Esophagus squamous epithelium (tissue), 4 donors: ENCODE results near the gene CAND2.
"Not testable (repeated sequence)": the region's sequence is repeated elsewhere in the genome, so short reads cannot be mapped to it uniquely, and the experiment has no call there.

ENCODE experiments used
- POLR2A ChIP-seq, 4 donors: fragments of 450-650 bp; IDR thresholded peaks; one replicate each; pipeline ENCODE4 v1.6.1; 2017; ENCODE audit warnings: antibody characterized with exemption in 4 of 4, mild to moderate bottlenecking in 4 of 4, moderate library complexity in 3 of 4
- TF ChIP-seq, protein P1 (sequence below), 6 experiments: fragments of 450-650 bp in 4 of 6; fragments of 200-600 bp in 2 of 6; sonication (generic) in 2 of 6; IDR thresholded peaks; one replicate each; pipeline ENCODE4 v1.5.1; 2016 to 2019; ENCODE audit warnings: antibody characterized with exemption in 6 of 6, mild to moderate bottlenecking in 4 of 6, moderate library complexity in 4 of 6

DNA sequence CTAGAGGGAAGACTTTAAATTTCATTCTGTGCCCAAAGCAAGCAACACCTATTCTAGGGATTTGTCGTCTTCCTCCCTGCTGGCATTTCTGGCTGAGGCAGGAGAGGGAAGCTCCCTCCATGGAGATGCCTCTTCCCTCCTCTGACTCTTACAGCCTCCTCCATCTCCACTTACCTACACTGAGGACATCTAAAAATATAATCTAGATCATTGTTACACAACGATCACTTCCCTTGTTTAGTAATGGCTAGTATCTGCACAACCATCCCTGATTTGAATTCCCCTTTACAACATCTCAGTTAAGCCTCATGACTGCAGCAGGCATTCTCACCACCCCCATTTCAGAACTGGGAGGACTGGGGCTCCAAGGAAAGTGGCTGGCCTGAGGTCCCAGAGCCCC is 57.4 kb downstream of the CAND2 start:
- TF ChIP-seq, protein P1, sequence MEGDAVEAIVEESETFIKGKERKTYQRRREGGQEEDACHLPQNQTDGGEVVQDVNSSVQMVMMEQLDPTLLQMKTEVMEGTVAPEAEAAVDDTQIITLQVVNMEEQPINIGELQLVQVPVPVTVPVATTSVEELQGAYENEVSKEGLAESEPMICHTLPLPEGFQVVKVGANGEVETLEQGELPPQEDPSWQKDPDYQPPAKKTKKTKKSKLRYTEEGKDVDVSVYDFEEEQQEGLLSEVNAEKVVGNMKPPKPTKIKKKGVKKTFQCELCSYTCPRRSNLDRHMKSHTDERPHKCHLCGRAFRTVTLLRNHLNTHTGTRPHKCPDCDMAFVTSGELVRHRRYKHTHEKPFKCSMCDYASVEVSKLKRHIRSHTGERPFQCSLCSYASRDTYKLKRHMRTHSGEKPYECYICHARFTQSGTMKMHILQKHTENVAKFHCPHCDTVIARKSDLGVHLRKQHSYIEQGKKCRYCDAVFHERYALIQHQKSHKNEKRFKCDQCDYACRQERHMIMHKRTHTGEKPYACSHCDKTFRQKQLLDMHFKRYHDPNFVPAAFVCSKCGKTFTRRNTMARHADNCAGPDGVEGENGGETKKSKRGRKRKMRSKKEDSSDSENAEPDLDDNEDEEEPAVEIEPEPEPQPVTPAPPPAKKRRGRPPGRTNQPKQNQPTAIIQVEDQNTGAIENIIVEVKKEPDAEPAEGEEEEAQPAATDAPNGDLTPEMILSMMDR (IDR thresholded peaks at IDR 0.05), result not testable (repeated sequence)
- not testable (repeated sequence) for TF ChIP-seq POLR2A (IDR thresholded peaks at IDR 0.05)
